Fibroblast of lung (primary cell): Measurements from ENCODE around the gene ELOVL3. TPM values are rescaled to one million over a fixed set of nuclear protein-coding genes. Genes with fewer than 3 reads are reported as not detected.
"Not testable (repeated sequence)": the region's sequence is repeated elsewhere in the genome, so short reads cannot be mapped to it uniquely, and the experiment has no call there.

ENCODE experiments used
- DNase-seq, 2 donors: peaks; one replicate each; pipeline versions ENCODE4 v3.0.0 to v3.0.0-alpha.2; 2010; ENCODE audit warnings: low read depth in 2 of 2
- H2AFZ ChIP-seq: 2 replicates; pipeline ENCODE4 v1.5.1; 2012; ENCODE audit warnings: low read length, control low read depth, inconsistent platforms
- H3K27ac ChIP-seq: 2 replicates; pipeline ENCODE4 v1.5.1; 2011; ENCODE audit warnings: low read length, control low read depth; ENCODE audit not compliant: insufficient read depth
- H3K27me3 ChIP-seq: 2 replicates; pipeline ENCODE4 v1.5.1; 2011; ENCODE audit warnings: mild to moderate bottlenecking, low read length; ENCODE audit not compliant: control insufficient read depth, insufficient read depth
- H3K36me3 ChIP-seq: 2 replicates; pipeline ENCODE4 v1.5.1; 2011; ENCODE audit warnings: low read length; ENCODE audit not compliant: control insufficient read depth, insufficient read depth
- H3K4me1 ChIP-seq: 2 replicates; pipeline ENCODE4 v1.5.1; 2011; ENCODE audit warnings: low read length; ENCODE audit not compliant: control insufficient read depth, insufficient read depth; ENCODE audit errors: extremely low read depth
- H3K4me2 ChIP-seq: 2 replicates; pipeline ENCODE4 v1.5.1; 2011; ENCODE audit warnings: low read length, control low read depth; ENCODE audit not compliant: insufficient read depth; ENCODE audit errors: extremely low read depth
- H3K4me3 ChIP-seq, 4 experiments: fragments of 200-600 bp in 1 of 4; sonication (generic) in 1 of 4; replicated peaks in 1 of 4; 2 replicates each; pipeline ENCODE4 v1.5.1; 2011 to 2016; ENCODE audit warnings: low read length in 4 of 4, low read depth in 3 of 4, mild to moderate bottlenecking in 3 of 4, control low read depth in 2 of 4, inconsistent platforms in 1 of 4, mixed read lengths in 1 of 4; ENCODE audit not compliant: insufficient read depth in 1 of 4; ENCODE audit errors: control extremely low read depth in 1 of 4
- H3K79me2 ChIP-seq: 2 replicates; pipeline ENCODE4 v1.5.1; 2012; ENCODE audit warnings: mild to moderate bottlenecking, low read length, inconsistent platforms; ENCODE audit not compliant: control insufficient read depth, insufficient read depth
- H3K9ac ChIP-seq: 2 replicates; pipeline ENCODE4 v1.5.1; 2011; ENCODE audit warnings: mild to moderate bottlenecking, low read length, control low read depth; ENCODE audit not compliant: insufficient read depth
- H3K9me3 ChIP-seq: 2 replicates; pipeline ENCODE4 v1.5.1; 2012; ENCODE audit warnings: low read depth, low read length; ENCODE audit not compliant: control insufficient read depth, insufficient read depth
- H4K20me1 ChIP-seq: 2 replicates; pipeline ENCODE4 v1.5.1; 2011; ENCODE audit warnings: low read length; ENCODE audit not compliant: control insufficient read depth, insufficient read depth; ENCODE audit errors: extremely low read depth
- CTCF ChIP-seq, 2 donors: IDR thresholded peaks in 1 of 2; conservative IDR thresholded peaks in 1 of 2; 1 replicate in 1 of 2; 2 replicates in 1 of 2; pipeline ENCODE4 v1.5.1; 2011 to 2012; ENCODE audit warnings: low read length in 2 of 2, control low read depth in 1 of 2, inconsistent platforms in 1 of 2, low read depth in 1 of 2, mild to moderate bottlenecking in 1 of 2
- EZH2 ChIP-seq: IDR thresholded peaks from 2 replicates; pipeline ENCODE4 v1.5.1; 2012; ENCODE audit warnings: low read length, control low read depth, mild to moderate bottlenecking; ENCODE audit errors: missing control alignments
- polyA plus RNA-seq, 2 donors: library from polyadenylated mRNA; depleted of rRNA in 1 of 2; stranded (reverse) in 1 of 2; unstranded in 1 of 2; fragments of >200 nt; gene quantifications; 2 replicates each; pipeline ENCODE4 v1.2.1, GENCODE V29; 2011 to 2012; ENCODE audit warnings: missing spikeins in 1 of 2
- total RNA-seq: library from RNA; depleted of rRNA; stranded (reverse); fragments of >200 nt; gene quantifications from 2 replicates; pipeline ENCODE4 v1.2.1, GENCODE V29; 2014

ELOVL3 gene
- total and polyA plus RNA-seq, 2 donors (not counting 1 experiment from before 2014, with no cell fraction given): 0.27 to 0.66 TPM

GRCh38 chr10:102208311-102209035 is 17.6 kb upstream of the ELOVL3 start:
- no peaks in the 10 kb centered on the region for H3K27me3 ChIP-seq
- no peaks in the 10 kb centered on the region for H3K36me3 ChIP-seq
- H3K4me3 ChIP-seq: no peak overlapping the region
- no peak overlapping the region for H3K9ac ChIP-seq
- no peak overlapping the region for H2AFZ ChIP-seq
- no peak overlapping the region for H3K27ac ChIP-seq
- no peaks in the 10 kb centered on the region for H3K9me3 ChIP-seq
- TF ChIP-seq CTCF (conservative IDR thresholded peaks at IDR 0.05 in 1 of 2, IDR thresholded peaks at IDR 0.05 in 1 of 2; ENCODE audit: low read depth in 1 of 2, low read length in 2 of 2) (no peak), EZH2 (no peak)
- no peak overlapping the region for H3K4me2 ChIP-seq
- H3K4me1 ChIP-seq: no peaks in the 10 kb centered on the region
- no peaks in the 10 kb centered on the region for H4K20me1 ChIP-seq
- peak; percentile 49 to 85 for DNase-seq
- H3K79me2 ChIP-seq: no peaks in the 10 kb centered on the region

DNA sequence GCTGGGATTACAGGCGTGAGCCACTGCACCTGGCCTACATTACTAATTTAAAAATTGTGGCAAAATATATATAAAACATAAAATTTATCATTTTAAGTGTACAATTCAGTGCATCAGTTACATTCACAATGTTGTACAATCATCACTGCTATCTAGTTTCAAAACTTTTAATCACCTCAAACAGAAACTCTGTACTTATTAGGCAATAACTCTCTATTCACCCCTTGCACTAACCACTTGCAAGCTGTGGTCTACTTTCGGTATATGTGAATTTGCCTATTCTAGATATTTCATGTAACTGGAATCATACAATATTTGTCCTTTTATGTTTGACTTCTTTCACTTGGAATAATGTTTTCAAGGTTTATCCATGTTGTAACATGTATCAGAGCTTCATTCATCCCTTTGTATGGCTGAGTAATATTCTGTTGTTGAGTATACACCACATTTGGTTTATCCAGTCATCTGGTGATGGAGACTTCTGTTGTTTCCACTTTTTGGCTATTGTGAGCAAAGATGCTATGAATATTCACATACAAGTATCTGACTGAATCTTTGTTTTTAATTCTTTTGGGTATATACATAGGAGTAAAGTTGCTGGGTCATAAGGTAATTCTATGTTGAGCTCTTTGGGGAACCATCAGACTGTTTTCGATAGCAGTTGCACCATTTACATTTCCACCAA is 14.3 kb upstream of the ELOVL3 start:
- Histone ChIP-seq H3K4me2 (no peak overlapping the region), H3K4me1 (no peaks in the 10 kb centered on the region), H3K9ac (no peak overlapping the region), H3K36me3 (no peaks in the 10 kb centered on the region), H4K20me1 (no peaks in the 10 kb centered on the region), H3K27ac (no peak overlapping the region), H3K4me3 (no peak overlapping the region), H3K27me3 (no peaks in the 10 kb centered on the region), H3K9me3 (no peaks in the 10 kb centered on the region), H3K79me2 (no peaks in the 10 kb centered on the region), H2AFZ (no peak overlapping the region)
- no peak for DNase-seq
- no peak for TF ChIP-seq CTCF (conservative IDR thresholded peaks at IDR 0.05 in 1 of 2, IDR thresholded peaks at IDR 0.05 in 1 of 2; ENCODE audit: low read depth in 1 of 2, low read length in 2 of 2)
- TF ChIP-seq EZH2: no peak

DNA sequence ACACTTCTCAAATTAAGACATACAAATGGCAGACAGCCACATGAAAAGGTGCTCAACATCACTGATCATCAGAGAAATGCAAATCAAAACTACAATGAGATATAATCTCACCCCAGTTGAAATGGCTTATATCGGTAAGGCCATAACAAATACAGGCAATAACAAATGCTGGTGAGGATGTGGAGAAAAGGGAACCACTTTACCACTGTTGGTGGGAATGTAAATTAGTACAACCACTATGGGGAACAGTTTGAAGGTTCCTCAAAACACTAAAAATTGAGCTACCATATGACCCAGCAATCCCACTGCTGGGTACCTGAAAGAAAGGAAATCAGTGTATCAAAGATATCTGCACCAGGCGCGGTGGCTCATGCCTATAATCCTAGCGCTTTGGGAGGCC is 12.5 kb upstream of the ELOVL3 start:
- H4K20me1 ChIP-seq, H3K4me2 ChIP-seq, DNase-seq, H3K4me1 ChIP-seq, H3K36me3 ChIP-seq, H3K27ac ChIP-seq, H3K9ac ChIP-seq, H2AFZ ChIP-seq, H3K27me3 ChIP-seq, H3K9me3 ChIP-seq, H3K79me2 ChIP-seq, H3K4me3 ChIP-seq: not testable (repeated sequence)
